ENCODE data around the gene B3GALNT2.
"Not testable (repeated sequence)": the region's sequence is repeated elsewhere in the genome, so short reads cannot be mapped to it uniquely, and the experiment has no call there.

Gene B3GALNT2

GRCh38 chr1:235504122-235504493, at the start of gene B3GALNT2:
Gene B3GALNT2, minus strand, starts transcription at chr1:235504452. Its CDS starts 200 bp downstream, at chr1:235504252.
- no peak for DNase-seq (ENCODE audit: low read depth)

GRCh38 chr1:235553112-235553551, 48.9 kb upstream of the B3GALNT2 start:
- no peak for DNase-seq (ENCODE audit: low read depth)

DNA sequence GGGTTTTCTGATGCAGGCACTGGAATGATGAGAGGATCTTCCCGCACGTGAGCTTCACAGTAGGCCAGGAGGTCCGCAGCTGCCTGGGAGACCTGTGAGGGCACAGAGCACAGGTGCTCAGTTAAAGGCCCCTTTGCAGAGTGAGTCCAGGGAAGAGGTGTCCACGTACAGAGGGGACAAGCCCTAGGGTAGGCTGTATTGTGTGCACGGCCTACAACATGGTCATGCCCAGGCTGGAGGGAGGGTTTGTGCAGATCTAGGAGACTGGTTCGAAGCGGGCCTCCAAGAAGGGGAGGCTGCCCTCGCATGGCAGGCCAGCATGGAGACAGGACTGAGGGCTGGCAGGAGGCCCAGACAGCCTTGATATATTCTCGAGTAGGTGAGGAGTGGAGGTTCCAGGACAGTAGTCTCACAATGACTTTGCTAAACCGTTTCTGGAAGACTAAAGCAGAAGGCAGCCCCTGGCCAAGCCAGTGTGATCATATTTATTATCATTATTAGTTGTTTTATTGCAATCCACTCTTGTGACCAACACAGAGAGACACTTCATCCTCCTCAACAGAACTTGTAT, 48.0 kb upstream of the B3GALNT2 start:
- DNase-seq (ENCODE audit: low read depth) = no peak

- DNase-seq (ENCODE audit: low read depth) = no peak
These were observed 45.3 kb upstream of the B3GALNT2 start for GRCh38 chr1:235549351-235550139.

DNA sequence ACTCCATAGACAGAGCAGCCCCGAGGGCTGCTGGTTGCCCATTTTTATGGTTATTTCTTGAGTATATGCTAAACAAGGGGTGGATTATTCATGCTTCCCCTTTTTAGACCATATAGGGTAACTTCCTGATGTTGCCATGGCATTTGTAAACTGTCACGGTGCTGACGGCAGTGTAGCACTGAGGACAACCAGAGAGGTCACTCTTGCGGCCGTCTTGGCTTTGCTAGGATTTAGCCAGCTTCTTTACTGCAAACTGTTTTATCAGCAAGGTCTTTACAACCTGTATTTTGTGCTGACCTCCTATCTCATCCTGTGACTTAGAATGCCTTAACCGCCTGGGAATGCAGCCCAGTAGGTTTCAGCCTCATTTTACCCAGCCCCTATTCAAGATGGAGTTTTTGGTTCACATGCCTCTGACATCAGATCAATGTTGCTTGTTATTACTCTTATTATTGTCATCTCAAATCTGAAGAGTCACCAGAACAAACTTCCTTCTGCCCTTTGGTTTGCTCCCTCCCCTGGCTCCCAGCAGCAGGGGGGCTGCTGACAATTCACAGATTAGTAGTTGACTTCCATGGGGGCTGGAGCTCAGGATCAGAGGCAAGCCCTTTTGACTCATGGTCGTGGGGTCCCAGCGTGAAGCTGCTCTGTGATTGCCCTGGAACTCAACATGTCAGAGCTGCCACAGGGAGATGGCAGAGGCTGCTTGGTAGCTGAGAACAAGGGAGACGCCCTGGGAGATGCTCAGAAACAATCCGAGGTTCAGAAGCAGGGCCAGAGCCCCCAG, 42.3 kb upstream of the B3GALNT2 start:
- DNase-seq (ENCODE audit: low read depth) = not testable (repeated sequence)

DNA sequence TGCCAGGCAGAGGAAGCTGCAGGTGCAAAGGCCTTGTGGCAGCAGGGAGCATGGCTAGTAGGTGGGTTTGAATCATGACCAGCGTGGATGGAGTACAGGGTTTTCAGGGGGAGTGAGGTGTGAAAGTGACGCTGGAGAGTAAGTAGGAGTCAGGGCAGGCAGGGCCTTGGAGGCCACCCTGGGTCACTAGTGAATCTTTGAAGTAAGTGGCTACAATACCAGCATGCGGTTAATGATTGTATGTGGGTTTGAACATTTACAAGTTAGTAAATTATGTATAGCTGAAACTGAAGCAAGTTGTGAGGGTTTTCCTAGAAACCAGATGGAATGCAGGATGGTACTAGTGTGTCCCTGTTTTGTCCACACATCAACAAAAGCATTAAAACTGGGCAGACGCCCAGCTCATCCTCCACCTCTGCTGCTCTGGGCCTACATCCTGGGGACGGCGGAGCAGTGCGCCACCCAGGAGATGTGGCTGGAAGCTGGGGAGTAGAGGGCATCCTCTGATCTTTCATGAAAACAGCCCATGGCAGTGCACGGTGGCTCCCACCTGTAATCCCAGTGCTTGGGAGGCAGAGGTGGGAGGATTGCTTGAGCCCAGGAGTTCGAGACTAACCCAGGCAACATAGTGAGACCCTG, 41.2 kb upstream of the B3GALNT2 start:
- no peak for DNase-seq (ENCODE audit: low read depth)

DNA sequence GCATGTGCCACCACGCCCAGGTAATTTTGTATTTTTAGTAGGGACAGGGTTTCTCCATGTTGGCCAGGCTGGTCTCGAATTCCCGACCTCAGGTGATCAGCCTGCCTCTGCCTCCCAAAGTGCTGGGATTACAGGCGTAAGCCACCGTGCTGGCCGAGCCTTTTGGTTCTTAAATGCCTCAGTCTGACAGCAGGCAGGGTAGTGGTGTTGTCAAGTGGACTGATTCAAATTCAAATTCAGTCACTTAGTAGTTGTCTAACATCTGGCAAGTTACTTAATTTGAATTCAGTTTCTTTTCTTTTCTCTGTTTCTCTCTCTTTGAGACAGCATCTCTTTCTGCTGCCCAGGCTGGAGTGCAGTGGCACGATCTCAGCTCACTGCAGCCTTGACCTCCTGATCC, 38.6 kb upstream of the B3GALNT2 start:
- DNase-seq (ENCODE audit: low read depth) = not testable (repeated sequence)

DNA sequence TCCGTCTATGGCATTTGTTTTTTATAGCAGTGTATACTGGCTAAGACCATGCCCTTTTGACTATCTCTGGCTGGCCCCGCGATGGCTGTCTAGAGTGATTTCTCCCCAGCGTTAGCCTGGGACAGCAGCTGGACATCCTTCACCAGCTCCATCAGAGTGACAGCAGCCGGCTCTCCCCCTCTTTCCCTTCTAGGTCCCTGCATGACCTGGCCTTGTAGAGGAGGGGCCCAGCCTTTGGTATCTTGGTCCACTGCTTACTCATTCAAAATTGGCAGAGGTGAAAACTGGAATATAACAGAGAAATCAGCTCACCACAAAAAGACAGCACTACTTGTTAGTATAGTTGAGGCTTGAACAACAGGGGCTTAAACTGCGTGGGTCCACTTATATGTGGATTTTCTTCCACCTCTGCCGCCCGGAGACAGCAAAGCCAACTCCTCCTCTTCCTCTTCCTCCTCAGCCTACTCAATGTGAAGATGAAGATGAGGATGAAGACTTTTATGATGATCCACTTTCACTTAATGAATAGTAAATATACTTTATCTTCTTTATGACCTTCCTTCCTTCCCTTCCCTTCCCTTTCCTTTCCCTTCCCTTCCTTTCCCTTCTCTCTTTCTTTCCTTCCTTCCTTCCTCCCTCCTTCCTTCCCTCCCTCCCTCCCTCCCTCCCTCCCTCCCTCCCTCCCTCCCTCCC, 29.4 kb upstream of the B3GALNT2 start:
- DNase-seq (ENCODE audit: low read depth) = no peak

- DNase-seq (ENCODE audit: low read depth) = no peak
These were observed 28.1 kb upstream of the B3GALNT2 start for GRCh38 chr1:235532360-235532759.

DNA sequence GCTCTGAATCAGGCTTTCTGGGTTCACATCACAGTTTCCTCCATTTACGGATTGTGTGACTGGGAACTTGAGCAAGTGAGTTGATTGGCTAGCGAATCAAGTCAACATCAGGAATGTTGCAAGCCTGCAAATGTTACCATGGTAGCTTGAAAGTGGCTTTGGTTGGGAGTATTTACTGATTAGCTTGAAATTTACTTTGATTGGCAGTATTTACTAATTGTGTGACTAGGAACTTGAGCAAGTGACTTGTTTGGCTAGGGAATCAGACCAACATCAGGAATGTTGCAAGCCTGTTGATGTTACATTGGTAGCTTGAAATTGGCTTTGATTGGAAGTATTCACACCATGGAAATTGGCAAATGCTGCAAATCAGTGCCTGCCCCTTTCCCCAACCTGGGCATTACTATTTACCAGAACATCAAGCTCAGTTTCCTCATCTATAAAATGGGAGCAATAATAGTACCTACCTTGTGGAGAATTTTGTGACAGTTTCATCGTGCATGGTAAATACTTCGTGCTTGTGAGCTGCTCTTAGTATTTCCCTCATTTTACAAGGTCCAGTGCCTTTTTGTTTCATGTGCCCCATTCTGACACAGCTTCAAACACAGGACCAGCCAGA, 23.1 kb upstream of the B3GALNT2 start:
- DNase-seq (ENCODE audit: low read depth) = no peak

- DNase-seq (ENCODE audit: low read depth) = no peak
These were observed 21.1 kb upstream of the B3GALNT2 start for GRCh38 chr1:235525314-235525713.

DNA sequence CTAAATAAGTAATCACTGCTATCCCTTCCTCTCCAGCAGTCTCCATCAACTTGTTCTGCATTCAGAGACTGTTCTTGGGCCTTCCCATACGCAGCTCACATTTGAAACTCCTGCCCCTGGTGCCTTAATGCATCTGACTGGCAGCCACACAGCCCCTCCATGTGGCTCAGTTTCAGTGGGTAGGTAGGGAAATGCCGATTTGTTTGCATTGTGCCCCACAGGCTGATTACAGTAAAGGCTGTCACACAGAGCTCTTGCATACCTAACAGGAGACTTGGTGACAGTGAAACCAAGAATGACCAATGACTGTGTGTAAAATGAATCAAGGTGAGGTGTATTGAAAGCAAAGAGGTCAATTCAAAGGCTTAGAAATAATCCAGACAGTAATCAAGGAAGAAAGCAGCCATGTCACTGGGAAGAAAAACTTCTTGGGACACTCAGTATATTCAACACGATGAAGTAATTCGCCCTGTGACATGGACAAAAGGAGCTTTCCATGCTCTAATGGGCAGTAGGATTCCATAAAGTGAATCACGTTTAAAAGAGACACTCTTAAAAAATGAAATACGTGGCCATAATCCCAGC, 12.7 kb upstream of the B3GALNT2 start:
- DNase-seq (ENCODE audit: low read depth) = no peak

DNA sequence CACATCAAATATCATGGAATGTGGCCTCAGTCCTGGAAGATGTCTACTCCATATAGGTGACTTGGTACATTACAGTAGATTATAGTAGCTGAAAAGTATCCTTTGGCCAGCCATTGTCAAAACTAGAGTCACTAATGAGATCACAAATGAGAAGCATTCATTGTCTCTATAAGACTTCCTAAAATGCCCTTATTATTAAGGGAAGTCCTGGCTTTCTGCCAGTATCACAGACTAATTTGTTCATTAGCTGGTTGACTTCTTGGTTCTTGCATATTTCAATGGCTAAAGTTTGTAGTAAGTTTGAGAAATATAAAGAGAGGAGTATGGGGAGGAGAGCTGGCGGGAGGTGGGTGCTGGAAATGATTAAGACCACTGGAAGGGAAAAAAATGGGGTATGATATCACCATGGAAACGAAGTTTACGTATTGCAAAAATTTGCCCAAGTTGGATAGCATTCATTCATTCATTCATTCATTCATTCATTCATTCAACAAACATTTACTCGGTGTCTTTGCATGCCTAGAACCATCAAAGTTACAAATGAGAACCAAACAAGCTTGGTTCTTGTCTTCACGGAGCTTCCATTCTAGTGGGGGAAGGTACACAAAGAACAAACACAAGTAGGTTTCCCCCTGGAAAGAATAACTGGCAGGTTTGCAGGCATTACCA, 11.7 kb upstream of the B3GALNT2 start:
- DNase-seq (ENCODE audit: low read depth) = no peak

DNA sequence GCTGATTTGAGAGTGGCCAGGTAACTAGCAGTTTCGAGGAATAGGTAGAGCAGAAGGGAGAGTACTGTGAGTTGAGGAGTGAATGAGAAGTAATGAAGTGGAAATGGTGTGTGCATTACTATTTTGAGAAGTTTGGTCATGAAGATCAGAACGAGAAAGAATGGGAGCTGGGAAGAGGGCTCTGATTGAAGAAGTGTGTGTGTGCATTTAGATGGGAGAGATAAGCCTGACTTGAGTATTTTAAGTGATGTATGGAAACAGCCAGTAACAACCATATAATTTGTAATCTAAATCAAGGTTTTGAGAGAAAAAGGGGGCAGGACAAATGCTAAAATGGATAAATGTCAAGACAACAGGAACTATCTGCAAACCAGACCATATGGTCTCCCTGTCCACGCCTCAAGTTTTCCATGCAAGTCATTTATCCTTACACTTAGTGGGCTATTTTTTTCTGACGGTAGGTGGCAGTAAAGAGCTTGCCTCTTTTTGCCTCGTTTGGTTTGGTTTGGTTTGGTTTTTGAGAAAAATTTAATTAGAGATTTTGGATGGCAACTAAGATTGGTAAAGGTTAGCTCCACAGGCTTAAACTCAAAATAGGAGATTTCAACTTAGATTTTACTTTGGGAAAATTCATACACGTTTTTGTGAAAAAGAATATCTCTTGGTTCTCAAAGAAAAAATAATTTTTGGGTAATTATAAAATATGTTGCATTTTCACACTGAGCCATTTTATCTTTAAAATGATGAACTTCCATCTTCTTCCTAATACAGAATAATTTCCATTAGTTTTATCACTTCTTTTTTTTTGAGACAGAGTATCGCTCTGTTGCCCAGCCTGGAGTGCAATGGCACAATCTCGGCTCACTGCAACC, 9.5 kb upstream of the B3GALNT2 start:
- peak; percentile 51 for DNase-seq (ENCODE audit: low read depth)

- DNase-seq (ENCODE audit: low read depth) = no peak
These were observed 7.4 kb upstream of the B3GALNT2 start for GRCh38 chr1:235511470-235512240.

- DNase-seq (ENCODE audit: low read depth) = no peak
These were observed 6.6 kb upstream of the B3GALNT2 start for GRCh38 chr1:235510823-235511222.

DNA sequence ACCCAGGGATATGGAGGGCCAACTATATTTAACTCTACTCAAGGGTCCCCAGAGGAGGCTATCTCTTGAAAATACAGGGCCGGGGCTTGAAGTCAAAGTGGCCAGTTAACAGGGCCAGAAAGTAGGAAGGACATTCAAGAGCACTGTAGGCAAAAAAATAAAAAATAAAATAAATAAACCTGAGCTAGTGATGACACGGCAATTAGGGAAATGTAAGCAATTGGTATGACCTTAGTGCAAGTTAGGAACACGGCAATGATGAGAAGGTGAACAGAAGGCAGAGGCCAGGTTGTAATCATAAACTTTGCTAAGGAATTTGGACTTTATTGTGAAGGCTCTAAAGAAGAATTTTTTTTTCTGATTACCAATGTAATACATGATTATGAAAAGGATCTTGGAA, 3.4 kb upstream of the B3GALNT2 start:
- no peak for DNase-seq (ENCODE audit: low read depth)

DNA sequence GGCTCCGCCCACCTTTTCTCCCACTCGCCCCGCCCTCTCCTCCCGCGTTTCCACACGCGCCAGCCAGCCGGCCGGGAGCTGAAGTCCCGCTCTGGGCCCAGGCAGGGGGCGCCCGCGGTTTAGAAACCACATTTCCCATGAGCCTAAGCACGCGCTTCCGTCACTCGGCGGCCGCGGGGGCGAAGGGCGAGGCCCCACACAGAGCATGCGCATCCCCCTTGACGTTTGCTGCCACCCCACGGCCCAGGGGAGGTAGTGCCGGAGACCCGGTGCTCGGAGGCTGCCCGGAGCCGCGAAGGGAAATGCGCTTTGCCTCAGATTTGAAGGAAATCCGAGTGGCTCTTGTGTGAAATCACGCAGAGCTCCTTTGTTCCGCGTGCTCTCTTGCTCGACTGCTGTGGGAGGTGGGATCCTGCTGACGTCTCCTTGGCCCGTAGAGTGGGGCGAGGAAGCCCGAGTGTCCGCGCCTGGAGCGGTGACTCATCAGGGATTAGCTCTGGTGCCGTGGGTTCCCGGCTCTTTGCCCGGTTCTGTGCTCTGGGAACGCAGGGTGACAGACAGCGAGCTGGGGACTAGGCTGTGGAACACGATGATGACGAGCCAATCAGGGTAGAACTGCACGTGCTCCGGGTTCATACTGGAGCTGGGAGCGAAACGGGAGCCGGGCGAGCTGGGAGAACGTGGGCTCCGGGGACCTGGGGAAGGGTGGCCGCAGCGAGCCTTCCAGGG, 406 bp upstream of the B3GALNT2 start:
- DNase-seq (ENCODE audit: low read depth) = peak; percentile 97
